Esophagus muscularis mucosa (tissue), 4 donors: Measurements from ENCODE around the gene DMRTB1. TPM values are rescaled to one million over a fixed set of nuclear protein-coding genes. Genes with fewer than 3 reads are reported as not detected.

ENCODE experiments used
- DNase-seq: peaks from one replicate; pipeline ENCODE4 v3.0.0-alpha.2; 2017; ENCODE audit errors: extremely low spot score
- H3K27ac ChIP-seq, 4 donors: fragments of 200-600 bp; sonication (generic); replicated peaks in 1 of 4; 1 replicate in 3 of 4; 2 replicates in 1 of 4; pipeline ENCODE4 v1.5.1; 2016 to 2019; ENCODE audit warnings: mild to moderate bottlenecking in 1 of 4
- H3K27me3 ChIP-seq, 4 donors: fragments of 200-600 bp; sonication (generic); one replicate each; pipeline versions ENCODE4 v1.5.1 to v1.6.0; 2016 to 2019
- H3K36me3 ChIP-seq, 4 donors: fragments of 200-600 bp; sonication (generic); one replicate each; pipeline ENCODE4 v1.5.1; 2016 to 2019
- H3K4me1 ChIP-seq, 4 donors: fragments of 200-600 bp; sonication (generic); one replicate each; pipeline ENCODE4 v1.5.1; 2016 to 2019
- H3K4me3 ChIP-seq, 4 donors: fragments of 200-600 bp; sonication (generic); 1 replicate in 2 of 4; 2 replicates in 2 of 4; pipeline ENCODE4 v1.5.1; 2016 to 2019; ENCODE audit warnings: mild to moderate bottlenecking in 4 of 4, moderate library complexity in 1 of 4
- H3K9me3 ChIP-seq, 4 donors: fragments of 200-600 bp; sonication (generic); 1 replicate in 3 of 4; 2 replicates in 1 of 4; pipeline ENCODE4 v1.5.1; 2016 to 2019
- CTCF ChIP-seq, 3 experiments: fragments of 200-600 bp in 2 of 3; fragments of 450-650 bp in 1 of 3; sonication (generic) in 2 of 3; IDR thresholded peaks; one replicate each; pipeline ENCODE4 v1.5.1; 2017 to 2019; ENCODE audit warnings: antibody characterized with exemption in 3 of 3, mild to moderate bottlenecking in 2 of 3, moderate library complexity in 1 of 3
- EP300 ChIP-seq: sonication (generic); formaldehyde crosslinking; IDR thresholded peaks from one replicate; pipeline ENCODE4 v1.6.1; 2017; ENCODE audit warnings: antibody characterized with exemption
- POLR2A ChIP-seq: fragments of 450-650 bp; IDR thresholded peaks from one replicate; pipeline ENCODE4 v1.6.1; 2017; ENCODE audit warnings: antibody characterized with exemption, moderate library complexity, mild to moderate bottlenecking, low read depth
- POLR2AphosphoS5 ChIP-seq, 2 donors: sonication (generic); formaldehyde crosslinking; IDR thresholded peaks; one replicate each; pipeline ENCODE4 v1.6.1; 2017; ENCODE audit warnings: antibody characterized with exemption in 2 of 2
- WGBS: methylation state at CpG from one replicate; pipeline ENCODE4 v1.1.5; 2018; 5-methylcytosine and 5-hydroxymethylcytosine counted together
- intact Hi-C: fragments of 100-400 bp; cut with DNase I; formaldehyde crosslinking; loops from one replicate; pipeline ENCODE4 v1.15.1; 2023
- total RNA-seq, 4 donors: library from RNA; depleted of rRNA; stranded (reverse); fragments of >200 nt; gene quantifications; one replicate each; pipeline versions ENCODE4 v1.1.0 to v1.2.1, GENCODE V29; 2016

Gene DMRTB1
- total RNA-seq, 4 donors from 2014 or later: not detected

- TF ChIP-seq POLR2AphosphoS5 (IDR thresholded peaks at IDR 0.05): no peak
- no peak for TF ChIP-seq EP300
- TF ChIP-seq POLR2A: no peak
- no peak for TF ChIP-seq CTCF (IDR thresholded peaks at IDR 0.05)
- DNase-seq: no peak
- H3K36me3 ChIP-seq: no peaks in the 10 kb centered on the region
- WGBS: 89% methylated on average over 14 of the region's 14 CpGs
- H3K4me3 ChIP-seq: no peak overlapping the region
- H3K27me3 ChIP-seq: peaks cover 0 to 48% (median 1%) of the 10 kb centered on the region in 4 donors
- intact Hi-C loops: no loop called here
- H3K9me3 ChIP-seq: no peaks in the 10 kb centered on the region
- H3K4me1 ChIP-seq: peaks cover 0 to 14% (median 4%) of the 10 kb centered on the region in 4 donors
- no peak overlapping the region for H3K27ac ChIP-seq
These were observed 23.4 kb downstream of the DMRTB1 start for GRCh38 chr1:53482441-53483153.

GRCh38 chr1:53483170-53483569 is 24.0 kb downstream of the DMRTB1 start:
- no peak for DNase-seq
- WGBS: 83% methylated on average over 9 of the region's 9 CpGs
- Histone ChIP-seq H3K27ac (no peak overlapping the region), H3K27me3 (peaks cover 0 to 53% (median 1%) of the 10 kb centered on the region in 4 donors), H3K9me3 (no peaks in the 10 kb centered on the region), H3K4me3 (no peak overlapping the region), H3K4me1 (peaks cover 0 to 9% (median 4%) of the 10 kb centered on the region in 4 donors), H3K36me3 (no peaks in the 10 kb centered on the region)
- TF ChIP-seq CTCF (IDR thresholded peaks at IDR 0.05) (no peak), EP300 (no peak), POLR2A (no peak), POLR2AphosphoS5 (IDR thresholded peaks at IDR 0.05) (no peak)
- intact Hi-C loops: no loop called here

GRCh38 chr1:53483656-53484055 is 24.5 kb downstream of the DMRTB1 start:
- 77% methylated on average over 3 of the region's 4 CpGs for WGBS
- no peaks in the 10 kb centered on the region for H3K9me3 ChIP-seq
- peaks cover 0 to 9% (median 4%) of the 10 kb centered on the region in 4 donors for H3K4me1 ChIP-seq
- no peak overlapping the region for H3K27ac ChIP-seq
- DNase-seq: no peak
- H3K27me3 ChIP-seq: peaks cover 0 to 57% (median 1%) of the 10 kb centered on the region in 4 donors
- H3K4me3 ChIP-seq: no peak overlapping the region
- no peaks in the 10 kb centered on the region for H3K36me3 ChIP-seq
- no peak for TF ChIP-seq POLR2A
- intact Hi-C loops: no loop called here

- intact Hi-C loops: no loop called here
- 81% methylated on average over 16 of the region's 19 CpGs for WGBS
- H3K27me3 ChIP-seq: peaks cover 0 to 66% (median 1%) of the 10 kb centered on the region in 4 donors
These were observed 25.7 kb downstream of the DMRTB1 start for GRCh38 chr1:53484705-53485477.

More at GRCh38 chr1:53484705-53485477, 25.7 kb downstream of the DMRTB1 start:
- Histone ChIP-seq H3K36me3 (no peaks in the 10 kb centered on the region), H3K9me3 (no peaks in the 10 kb centered on the region), H3K27ac (no peak overlapping the region), H3K4me1 (peaks cover 0 to 9% (median 4%) of the 10 kb centered on the region in 4 donors), H3K4me3 (no peak overlapping the region)
- DNase-seq: no peak
- TF ChIP-seq POLR2A: no peak
- TF ChIP-seq POLR2AphosphoS5 (IDR thresholded peaks at IDR 0.05): no peak
- TF ChIP-seq CTCF (IDR thresholded peaks at IDR 0.05): no peak
- no peak for TF ChIP-seq EP300
